PC-9 (cell line): ENCODE results near the gene DNAH7. TPM values are rescaled to one million over a fixed set of nuclear protein-coding genes. Genes with fewer than 3 reads are reported as not detected.
"Not testable (repeated sequence)": the region's sequence is repeated elsewhere in the genome, so short reads cannot be mapped to it uniquely, and the experiment has no call there.

Experiments used
- BruUV-seq: library from RNA; stranded (reverse); fragments of 400-500 nt; replicated peaks from 2 replicates; lab custom pipeline; 2021; lab: Mats Ljungman, UMichigan
- CTCF ChIA-PET: fragments of 300-600 bp; sonication (Branson Sonifier 250); formaldehyde crosslinking; loops from one replicate; lab custom pipeline; 2022; ENCODE audit warnings: antibody characterized with exemption; lab: Charles Lee
- POLR2A ChIA-PET: fragments of 300-600 bp; sonication (Branson Sonifier 250); formaldehyde crosslinking; loops from one replicate; lab custom pipeline; 2022; ENCODE audit warnings: antibody characterized with exemption; ENCODE audit not compliant: unreplicated experiment; lab: Charles Lee
- DNase-seq, 2 experiments: peaks; one replicate each; pipeline versions ENCODE4 v3.0.0 to v3.0.0-alpha.2; 2015 to 2022; ENCODE audit warnings: mixed read lengths in 1 of 2
- H2AFZ ChIP-seq: fragments of 200-600 bp; sonication (generic); 2 replicates; pipeline ENCODE4 v1.8.1; 2017; ENCODE audit warnings: antibody characterized with exemption
- H3F3A ChIP-seq: fragments of 200-600 bp; sonication (generic); 2 replicates; pipeline ENCODE4 v1.8.1; 2017; ENCODE audit warnings: antibody characterized with exemption, mild to moderate bottlenecking, low read depth; ENCODE audit not compliant: insufficient read depth
- H3K27ac ChIP-seq: fragments of 200-600 bp; sonication (generic); 2 replicates; pipeline ENCODE4 v1.6.1; 2016; ENCODE audit warnings: mixed run types
- H3K27me3 ChIP-seq: fragments of 200-600 bp; sonication (generic); 2 replicates; pipeline ENCODE4 v1.6.1; 2016; ENCODE audit warnings: low read depth, mixed run types; ENCODE audit not compliant: insufficient read depth
- H3K36me3 ChIP-seq: fragments of 200-600 bp; sonication (generic); 2 replicates; pipeline ENCODE4 v1.6.1; 2016; ENCODE audit warnings: low read depth, mixed run types
- H3K4me1 ChIP-seq: fragments of 200-600 bp; sonication (generic); replicated peaks from 2 replicates; pipeline ENCODE4 v1.6.1; 2016; ENCODE audit warnings: mixed run types; ENCODE audit not compliant: insufficient read depth
- H3K4me2 ChIP-seq: fragments of 200-600 bp; sonication (generic); 2 replicates; pipeline ENCODE4 v1.6.1; 2017; ENCODE audit warnings: mixed run types
- H3K4me3 ChIP-seq: fragments of 200-600 bp; sonication (generic); 2 replicates; pipeline ENCODE4 v1.6.1; 2016; ENCODE audit warnings: mixed run types
- H3K79me2 ChIP-seq: fragments of 200-600 bp; sonication (generic); 2 replicates; pipeline ENCODE4 v1.6.1; 2017; ENCODE audit warnings: low read depth, mixed run types
- H3K9me2 ChIP-seq: fragments of 200-600 bp; sonication (generic); 2 replicates; pipeline ENCODE4 v1.8.1; 2017; ENCODE audit warnings: mild to moderate bottlenecking; ENCODE audit not compliant: insufficient read depth
- H3K9me3 ChIP-seq: fragments of 200-600 bp; sonication (generic); 2 replicates; pipeline ENCODE4 v1.8.1; 2016; ENCODE audit warnings: low read depth; ENCODE audit not compliant: insufficient read depth
- H4K20me1 ChIP-seq: fragments of 200-600 bp; sonication (generic); 2 replicates; pipeline ENCODE4 v1.8.1; 2017; ENCODE audit not compliant: insufficient read depth
- CTCF ChIP-seq: fragments of 200-600 bp; sonication (generic); conservative IDR thresholded peaks from 2 replicates; pipeline ENCODE4 v1.6.1; 2017; ENCODE audit warnings: mixed run types, antibody characterized with exemption, mild to moderate bottlenecking, moderate library complexity
- EZH2 ChIP-seq: fragments of 200-600 bp; sonication (generic); IDR thresholded peaks from 2 replicates; pipeline ENCODE4 v1.8.0; 2017; ENCODE audit warnings: antibody characterized with exemption, low read depth
- intact Hi-C: fragments of 100-400 bp; cut with micrococcal nuclease; formaldehyde crosslinking; loops from one replicate; pipeline ENCODE4 v1.10.0; 2022; ENCODE audit not compliant: unreplicated experiment
- total RNA-seq: library from RNA; stranded (reverse); gene quantifications from 2 replicates; pipeline ENCODE4 v1.2.3, GENCODE V29; 2021

DNAH7 gene
- total RNA-seq, 1 experiment from 2014 or later = 3.8 TPM

- Histone ChIP-seq H4K20me1 (no peaks in the 10 kb centered on the region), H3K79me2 (no peaks in the 10 kb centered on the region), H3K27ac (no peak overlapping the region), H3K9me3 (no peaks in the 10 kb centered on the region), H3K4me3 (no peak overlapping the region), H3F3A (no peaks in the 10 kb centered on the region), H3K36me3 (no peaks in the 10 kb centered on the region), H2AFZ (no peak overlapping the region), H3K9me2 (no peaks in the 10 kb centered on the region), H3K4me2 (no peak overlapping the region), H3K27me3 (no peaks in the 10 kb centered on the region), H3K4me1 (no peaks in the 10 kb centered on the region)
- ChIA-PET POLR2A (no interaction called here), CTCF (no interaction called here)
- no peak for DNase-seq
- intact Hi-C loops = loop anchor here (10.0 kb wide), 1 partner anchor 620 kb away; no protein-coding TSS in a partner anchor
- no TSS peak for BruUV-seq
- no peak for TF ChIP-seq CTCF
- no peak for TF ChIP-seq EZH2
Measured at GRCh38 chr2:195934484-195934883, 134.2 kb downstream of the DNAH7 start.

GRCh38 chr2:195929531-195929930 lies 139.1 kb downstream of the DNAH7 start:
- ChIA-PET CTCF (no interaction called here), POLR2A (no interaction called here)
- Histone ChIP-seq H3F3A (no peaks in the 10 kb centered on the region), H3K27ac (no peak overlapping the region), H3K4me2 (no peak overlapping the region), H3K9me3 (no peaks in the 10 kb centered on the region), H3K36me3 (no peaks in the 10 kb centered on the region), H3K9me2 (no peaks in the 10 kb centered on the region), H3K27me3 (no peaks in the 10 kb centered on the region), H4K20me1 (no peaks in the 10 kb centered on the region), H3K4me3 (no peak overlapping the region), H2AFZ (no peak overlapping the region), H3K4me1 (no peaks in the 10 kb centered on the region), H3K79me2 (no peaks in the 10 kb centered on the region)
- TF ChIP-seq EZH2 (no peak), CTCF (no peak)
- intact Hi-C loops = no loop called here
- BruUV-seq = no TSS peak
- DNase-seq = no peak

GRCh38 chr2:195925120-195925519 lies 143.5 kb downstream of the DNAH7 start:
- H3K4me3 ChIP-seq = no peak overlapping the region
- no peaks in the 10 kb centered on the region for H3F3A ChIP-seq
- TF ChIP-seq EZH2 = no peak
- ChIA-PET POLR2A (interaction anchor here (0.6 kb wide), 1 partner anchor 247 kb away, joined by 10 read pairs; no protein-coding TSS in a partner anchor), CTCF (no interaction called here)
- H2AFZ ChIP-seq = no peak overlapping the region
- DNase-seq = no peak
- H4K20me1 ChIP-seq = no peaks in the 10 kb centered on the region
- H3K36me3 ChIP-seq = no peaks in the 10 kb centered on the region
- no peak overlapping the region for H3K27ac ChIP-seq
- H3K79me2 ChIP-seq = no peaks in the 10 kb centered on the region
- no peaks in the 10 kb centered on the region for H3K9me3 ChIP-seq
- intact Hi-C loops = no loop called here
- H3K9me2 ChIP-seq = no peaks in the 10 kb centered on the region
- H3K4me1 ChIP-seq = no peaks in the 10 kb centered on the region
- H3K27me3 ChIP-seq = no peaks in the 10 kb centered on the region
- H3K4me2 ChIP-seq = no peak overlapping the region
- BruUV-seq = no TSS peak

GRCh38 chr2:195923889-195924288 lies 144.7 kb downstream of the DNAH7 start:
- Histone ChIP-seq H2AFZ (no peak overlapping the region), H3K79me2 (no peaks in the 10 kb centered on the region), H3K9me3 (no peaks in the 10 kb centered on the region), H3K4me1 (no peaks in the 10 kb centered on the region), H3F3A (no peaks in the 10 kb centered on the region), H3K36me3 (no peaks in the 10 kb centered on the region), H3K27me3 (no peaks in the 10 kb centered on the region), H3K9me2 (no peaks in the 10 kb centered on the region), H3K27ac (no peak overlapping the region), H3K4me2 (no peak overlapping the region), H4K20me1 (no peaks in the 10 kb centered on the region), H3K4me3 (no peak overlapping the region)
- intact Hi-C loops = no loop called here
- ChIA-PET POLR2A (no interaction called here), CTCF (no interaction called here)
- no peak for DNase-seq
- no peak for TF ChIP-seq CTCF
- TF ChIP-seq EZH2 = no peak
- no TSS peak for BruUV-seq

- DNase-seq, H3K36me3 ChIP-seq, H3K27me3 ChIP-seq, intact Hi-C loops, H3K9me3 ChIP-seq, H3K4me3 ChIP-seq, CTCF ChIA-PET, POLR2A ChIA-PET, H3K79me2 ChIP-seq, H3F3A ChIP-seq, H4K20me1 ChIP-seq, H2AFZ ChIP-seq, H3K9me2 ChIP-seq, H3K4me2 ChIP-seq, H3K27ac ChIP-seq, H3K4me1 ChIP-seq, BruUV-seq: not testable (repeated sequence)
Measured at GRCh38 chr2:195917021-195917600, 151.5 kb downstream of the DNAH7 start.
